Fibroblast of lung (primary cell): ENCODE results near the gene RRN3. TPM values are rescaled to one million over a fixed set of nuclear protein-coding genes. Genes with fewer than 3 reads are reported as not detected.
"Not testable (repeated sequence)": the region's sequence is repeated elsewhere in the genome, so short reads cannot be mapped to it uniquely, and the experiment has no call there.

Source experiments
- DNase-seq, 2 donors: peaks; one replicate each; pipeline versions ENCODE4 v3.0.0 to v3.0.0-alpha.2; 2010; ENCODE audit warnings: low read depth in 2 of 2
- H2AFZ ChIP-seq: 2 replicates; pipeline ENCODE4 v1.5.1; 2012; ENCODE audit warnings: low read length, control low read depth, inconsistent platforms
- H3K27ac ChIP-seq: 2 replicates; pipeline ENCODE4 v1.5.1; 2011; ENCODE audit warnings: low read length, control low read depth; ENCODE audit not compliant: insufficient read depth
- H3K27me3 ChIP-seq: 2 replicates; pipeline ENCODE4 v1.5.1; 2011; ENCODE audit warnings: mild to moderate bottlenecking, low read length; ENCODE audit not compliant: control insufficient read depth, insufficient read depth
- H3K36me3 ChIP-seq: 2 replicates; pipeline ENCODE4 v1.5.1; 2011; ENCODE audit warnings: low read length; ENCODE audit not compliant: control insufficient read depth, insufficient read depth
- H3K4me1 ChIP-seq: 2 replicates; pipeline ENCODE4 v1.5.1; 2011; ENCODE audit warnings: low read length; ENCODE audit not compliant: control insufficient read depth, insufficient read depth; ENCODE audit errors: extremely low read depth
- H3K4me2 ChIP-seq: 2 replicates; pipeline ENCODE4 v1.5.1; 2011; ENCODE audit warnings: low read length, control low read depth; ENCODE audit not compliant: insufficient read depth; ENCODE audit errors: extremely low read depth
- H3K4me3 ChIP-seq, 4 experiments: fragments of 200-600 bp in 1 of 4; sonication (generic) in 1 of 4; replicated peaks in 1 of 4; 2 replicates each; pipeline ENCODE4 v1.5.1; 2011 to 2016; ENCODE audit warnings: low read length in 4 of 4, low read depth in 3 of 4, mild to moderate bottlenecking in 3 of 4, control low read depth in 2 of 4, inconsistent platforms in 1 of 4, mixed read lengths in 1 of 4; ENCODE audit not compliant: insufficient read depth in 1 of 4; ENCODE audit errors: control extremely low read depth in 1 of 4
- H3K79me2 ChIP-seq: 2 replicates; pipeline ENCODE4 v1.5.1; 2012; ENCODE audit warnings: mild to moderate bottlenecking, low read length, inconsistent platforms; ENCODE audit not compliant: control insufficient read depth, insufficient read depth
- H3K9ac ChIP-seq: 2 replicates; pipeline ENCODE4 v1.5.1; 2011; ENCODE audit warnings: mild to moderate bottlenecking, low read length, control low read depth; ENCODE audit not compliant: insufficient read depth
- H3K9me3 ChIP-seq: 2 replicates; pipeline ENCODE4 v1.5.1; 2012; ENCODE audit warnings: low read depth, low read length; ENCODE audit not compliant: control insufficient read depth, insufficient read depth
- H4K20me1 ChIP-seq: 2 replicates; pipeline ENCODE4 v1.5.1; 2011; ENCODE audit warnings: low read length; ENCODE audit not compliant: control insufficient read depth, insufficient read depth; ENCODE audit errors: extremely low read depth
- CTCF ChIP-seq, 2 donors: IDR thresholded peaks in 1 of 2; conservative IDR thresholded peaks in 1 of 2; 1 replicate in 1 of 2; 2 replicates in 1 of 2; pipeline ENCODE4 v1.5.1; 2011 to 2012; ENCODE audit warnings: low read length in 2 of 2, control low read depth in 1 of 2, inconsistent platforms in 1 of 2, low read depth in 1 of 2, mild to moderate bottlenecking in 1 of 2
- EZH2 ChIP-seq: IDR thresholded peaks from 2 replicates; pipeline ENCODE4 v1.5.1; 2012; ENCODE audit warnings: low read length, control low read depth, mild to moderate bottlenecking; ENCODE audit errors: missing control alignments
- polyA plus RNA-seq, 2 donors: library from polyadenylated mRNA; depleted of rRNA in 1 of 2; stranded (reverse) in 1 of 2; unstranded in 1 of 2; fragments of >200 nt; gene quantifications; 2 replicates each; pipeline ENCODE4 v1.2.1, GENCODE V29; 2011 to 2012; ENCODE audit warnings: missing spikeins in 1 of 2
- total RNA-seq: library from RNA; depleted of rRNA; stranded (reverse); fragments of >200 nt; gene quantifications from 2 replicates; pipeline ENCODE4 v1.2.1, GENCODE V29; 2014

The RRN3 gene
- total and polyA plus RNA-seq, 2 donors (not counting 1 experiment from before 2014, with no cell fraction given) = 28.9 to 43.6 TPM

GRCh38 chr16:15141586-15141985 lies 47.5 kb upstream of the RRN3 start:
- Histone ChIP-seq H3K9me3 (no peaks in the 10 kb centered on the region), H2AFZ (no peak overlapping the region), H3K27me3 (no peaks in the 10 kb centered on the region), H3K36me3 (no peaks in the 10 kb centered on the region), H3K79me2 (peaks cover 35% of the 10 kb centered on the region), H3K4me1 (peaks cover 14% of the 10 kb centered on the region), H3K9ac (no peak overlapping the region), H4K20me1 (no peaks in the 10 kb centered on the region), H3K4me3 (no peak overlapping the region), H3K27ac (no peak overlapping the region), H3K4me2 (no peak overlapping the region)
- no peak for DNase-seq
- TF ChIP-seq CTCF (conservative IDR thresholded peaks at IDR 0.05 in 1 of 2, IDR thresholded peaks at IDR 0.05 in 1 of 2; ENCODE audit: low read depth in 1 of 2, low read length in 2 of 2) (no peak), EZH2 (no peak)

- not testable (repeated sequence) for DNase-seq, H3K27me3 ChIP-seq, H3K36me3 ChIP-seq, H3K4me2 ChIP-seq, H3K9me3 ChIP-seq, H4K20me1 ChIP-seq, H3K4me3 ChIP-seq, H2AFZ ChIP-seq, H3K4me1 ChIP-seq, H3K9ac ChIP-seq, H3K27ac ChIP-seq
- H3K79me2 ChIP-seq = peaks cover 28% of the 10 kb centered on the region
Observed at GRCh38 chr16:15140444-15141365, 46.6 kb upstream of the RRN3 start.

- H3K79me2 ChIP-seq = peaks cover 12% of the 10 kb centered on the region
Observed at GRCh38 chr16:15137514-15137913, 43.4 kb upstream of the RRN3 start.

GRCh38 chr16:15135483-15136360 lies 41.6 kb upstream of the RRN3 start:
- not testable (repeated sequence) for H3K9me3 ChIP-seq, H3K27ac ChIP-seq, DNase-seq, H3K9ac ChIP-seq, H3K79me2 ChIP-seq, H2AFZ ChIP-seq, H3K4me2 ChIP-seq, H4K20me1 ChIP-seq, H3K36me3 ChIP-seq, H3K4me1 ChIP-seq, H3K4me3 ChIP-seq, H3K27me3 ChIP-seq

More at GRCh38 chr16:15137514-15137913, 43.4 kb upstream of the RRN3 start:
- H3K4me3 ChIP-seq, H2AFZ ChIP-seq, H3K27ac ChIP-seq, H3K4me1 ChIP-seq, H3K9ac ChIP-seq, H3K4me2 ChIP-seq, H4K20me1 ChIP-seq, H3K9me3 ChIP-seq, H3K36me3 ChIP-seq, DNase-seq, H3K27me3 ChIP-seq: not testable (repeated sequence)

GRCh38 chr16:15134752-15135482 lies 40.8 kb upstream of the RRN3 start:
- not testable (repeated sequence) for H3K79me2 ChIP-seq, H3K9me3 ChIP-seq, H3K36me3 ChIP-seq, H3K27ac ChIP-seq, H3K9ac ChIP-seq, DNase-seq, H3K27me3 ChIP-seq, H4K20me1 ChIP-seq, H2AFZ ChIP-seq, H3K4me1 ChIP-seq, H3K4me2 ChIP-seq, H3K4me3 ChIP-seq
